Common myeloid progenitor, CD34-positive (primary cell): ENCODE measurements around the gene LAMA3.
A peak's percentile ranks its signal among the peaks of the same experiment; 100 is the strongest.

Experiments used
- CTCF ChIA-PET: fragments of 350-600 bp; sonication (Branson Sonifier 250); formaldehyde crosslinking; loops from one replicate; lab custom pipeline; 2021; ENCODE audit warnings: antibody characterized with exemption; lab: Charles Lee
- POLR2A ChIA-PET: fragments of 350-600 bp; sonication (Branson Sonifier 250); formaldehyde crosslinking; loops from one replicate; lab custom pipeline; 2021; ENCODE audit warnings: antibody characterized with exemption; lab: Charles Lee
- DNase-seq, 3 donors: peaks; one replicate each; pipeline versions ENCODE4 v3.0.0 to v3.0.0-alpha.2; 2013
- H3K27ac ChIP-seq, 2 experiments: 1 replicate in 1 of 2; 2 replicates in 1 of 2; pipeline ENCODE4 v1.7.0; 2013; ENCODE audit warnings: inconsistent platforms in 2 of 2, low read length in 2 of 2, mild to moderate bottlenecking in 2 of 2, low read depth in 1 of 2, moderate library complexity in 1 of 2; ENCODE audit not compliant: severe bottlenecking in 2 of 2, insufficient read depth in 1 of 2, poor library complexity in 1 of 2
- H3K27me3 ChIP-seq, 5 experiments: replicated peaks in 2 of 5; 1 replicate in 3 of 5; 2 replicates in 2 of 5; pipeline versions ENCODE4 v1.6.1 to v1.7.0; 2013; ENCODE audit warnings: low read length in 4 of 5, mild to moderate bottlenecking in 2 of 5, moderate library complexity in 2 of 5, inconsistent platforms in 1 of 5; ENCODE audit not compliant: insufficient read depth in 5 of 5, control insufficient read depth in 4 of 5
- H3K36me3 ChIP-seq, 4 experiments: 1 replicate in 2 of 4; 2 replicates in 2 of 4; pipeline versions ENCODE4 v1.6.1 to v1.7.0; 2013; ENCODE audit warnings: low read length in 3 of 4, control low read depth in 1 of 4, mild to moderate bottlenecking in 1 of 4; ENCODE audit not compliant: control insufficient read depth in 4 of 4, insufficient read depth in 4 of 4
- H3K4me1 ChIP-seq, 4 experiments: 1 replicate in 3 of 4; 2 replicates in 1 of 4; pipeline versions ENCODE4 v1.6.1 to v1.7.1; 2013; ENCODE audit warnings: low read length in 3 of 4, mild to moderate bottlenecking in 3 of 4, control low read depth in 1 of 4, inconsistent platforms in 1 of 4, moderate library complexity in 1 of 4; ENCODE audit not compliant: control insufficient read depth in 4 of 4, insufficient read depth in 4 of 4; ENCODE audit errors: control extremely low read depth in 1 of 4
- H3K4me3 ChIP-seq, 7 experiments: 1 replicate in 4 of 7; 2 replicates in 3 of 7; pipeline versions ENCODE4 v1.5.1 to v1.7.0; 2013; ENCODE audit warnings: mild to moderate bottlenecking in 7 of 7, low read length in 6 of 7, moderate library complexity in 6 of 7, inconsistent platforms in 2 of 7, low read depth in 2 of 7, control low read depth in 1 of 7; ENCODE audit not compliant: insufficient read depth in 4 of 7, control insufficient read depth in 1 of 7; ENCODE audit errors: extremely low read depth in 1 of 7
- H3K9me3 ChIP-seq, 5 experiments: 1 replicate in 4 of 5; 2 replicates in 1 of 5; pipeline versions ENCODE4 v1.6.1 to v1.7.1; 2013; ENCODE audit warnings: low read length in 4 of 5, mild to moderate bottlenecking in 2 of 5, inconsistent platforms in 1 of 5, low read depth in 1 of 5, moderate library complexity in 1 of 5; ENCODE audit not compliant: control insufficient read depth in 4 of 5, insufficient read depth in 2 of 5; ENCODE audit errors: control extremely low read depth in 1 of 5
- WGBS: methylation state at CpG from one replicate; pipeline ENCODE4 v1.1.5; 2013; ENCODE audit not compliant: insufficient coverage; 5-methylcytosine and 5-hydroxymethylcytosine counted together

The LAMA3 gene

DNA sequence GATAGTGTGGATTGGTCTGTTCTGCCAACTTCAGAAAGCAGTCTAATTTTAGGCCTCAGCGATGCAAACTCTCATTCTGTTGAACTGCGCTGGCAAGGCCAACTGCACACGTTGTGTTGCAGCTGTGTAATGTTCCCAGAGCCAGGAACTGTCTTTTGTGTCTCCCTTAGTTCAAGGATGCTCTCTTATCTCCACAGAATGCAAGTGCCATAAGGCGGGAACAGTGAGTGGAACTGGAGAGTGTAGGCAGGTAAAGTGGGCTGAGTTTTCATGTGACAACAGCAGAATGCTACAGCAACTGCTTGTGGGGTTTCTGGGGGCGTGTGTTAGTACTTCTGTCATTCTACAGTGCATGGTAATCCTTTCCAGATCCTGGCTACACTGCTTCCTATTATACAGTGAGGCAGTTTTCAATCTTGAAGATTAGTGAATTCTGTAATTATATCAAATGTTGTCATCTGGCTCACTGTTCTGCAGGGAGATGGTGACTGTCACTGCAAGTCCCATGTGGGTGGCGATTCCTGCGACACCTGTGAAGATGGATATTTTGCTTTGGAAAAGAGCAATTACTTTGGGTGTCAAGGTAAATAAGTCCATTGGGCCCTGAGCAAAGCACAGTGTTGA lies 125.8 kb downstream of the LAMA3 start:
- POLR2A ChIA-PET: no interaction called here
- WGBS: 98% methylated on average over 6 of the region's 7 CpGs
- DNase-seq: no peak
- Histone ChIP-seq H3K9me3 (no peaks in the 10 kb centered on the region), H3K27me3 (no peaks in the 10 kb centered on the region), H3K27ac (no peak overlapping the region), H3K4me1 (peaks cover 0 to 11% (median 3%) of the 10 kb centered on the region in 4 experiments), H3K4me3 (no peak overlapping the region), H3K36me3 (no peaks in the 10 kb centered on the region)
- CTCF ChIA-PET: interaction anchor here (0.8 to 4.6 kb wide), 9 partner anchors 9 to 305 kb away, joined by 3 to 18 read pairs (median 4); no protein-coding TSS in a partner anchor

GRCh38 chr18:23816021-23816420 lies 126.8 kb downstream of the LAMA3 start:
- no peaks in the 10 kb centered on the region for H3K9me3 ChIP-seq
- no peak overlapping the region for H3K27ac ChIP-seq
- peaks cover 0 to 5% (median 1%) of the 10 kb centered on the region in 4 experiments for H3K4me1 ChIP-seq
- H3K27me3 ChIP-seq: no peaks in the 10 kb centered on the region
- no peak overlapping the region for H3K4me3 ChIP-seq
- CTCF ChIA-PET: no interaction called here
- POLR2A ChIA-PET: no interaction called here
- WGBS: 97% methylated on average over 4 of the region's 6 CpGs
- DNase-seq: no peak
- H3K36me3 ChIP-seq: no peaks in the 10 kb centered on the region

DNA sequence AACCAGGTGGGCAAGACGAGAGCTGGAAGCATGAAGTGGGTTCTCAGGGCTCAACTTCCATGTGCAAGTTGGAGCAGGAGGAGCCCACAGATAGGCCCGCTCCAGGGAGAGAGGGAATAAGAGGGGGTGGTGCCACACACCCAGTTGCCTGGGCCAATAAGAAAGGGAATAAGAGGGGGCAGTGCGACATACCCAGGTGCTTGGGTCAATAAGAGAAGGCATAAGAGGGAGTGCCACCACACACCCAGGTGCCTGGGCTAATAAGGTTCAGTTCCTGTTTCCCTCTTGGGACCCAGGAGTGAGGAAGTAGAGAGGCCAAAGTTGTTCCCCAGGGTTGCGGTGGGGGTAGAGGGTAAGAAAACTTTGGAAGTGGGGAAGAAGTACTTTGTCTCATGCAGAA lies 127.5 kb downstream of the LAMA3 start:
- Histone ChIP-seq H3K4me1 (peaks cover 0 to 5% (median 0%) of the 10 kb centered on the region in 4 experiments), H3K27me3 (peaks cover 0 to 2% (median 0%) of the 10 kb centered on the region in 5 experiments), H3K4me3 (no peak overlapping the region), H3K36me3 (no peaks in the 10 kb centered on the region), H3K9me3 (no peaks in the 10 kb centered on the region), H3K27ac (no peak overlapping the region)
- POLR2A ChIA-PET: no interaction called here
- 92% methylated on average over 4 of the region's 4 CpGs for WGBS
- CTCF ChIA-PET: interaction anchor here (0.6 kb wide), 1 partner anchor 68 kb away, joined by 3 read pairs; no protein-coding TSS in a partner anchor
- peak in 1 of 3 donors; percentile 11 for DNase-seq

- H3K36me3 ChIP-seq: no peaks in the 10 kb centered on the region
- ChIA-PET POLR2A (no interaction called here), CTCF (no interaction called here)
- peaks cover 0 to 4% (median 0%) of the 10 kb centered on the region in 5 experiments for H3K27me3 ChIP-seq
- no CpG with 5 or more reads among the region's 1 CpG for WGBS
- DNase-seq: no peak
- no peak overlapping the region for H3K27ac ChIP-seq
- no peak overlapping the region for H3K4me3 ChIP-seq
- H3K4me1 ChIP-seq: peaks cover 0 to 5% (median 0%) of the 10 kb centered on the region in 4 experiments
- H3K9me3 ChIP-seq: no peaks in the 10 kb centered on the region
Observed at GRCh38 chr18:23819001-23819400, 129.7 kb downstream of the LAMA3 start.

GRCh38 chr18:23822590-23823385 lies 133.5 kb downstream of the LAMA3 start:
- WGBS: 86% methylated on average over 7 of the region's 10 CpGs

GRCh38 chr18:23824240-23824639 lies 135.0 kb downstream of the LAMA3 start:
- CTCF ChIA-PET: interaction anchor here (0.6 to 3.9 kb wide), 9 partner anchors 11 to 314 kb away, joined by 3 to 20 read pairs (median 4); no protein-coding TSS in a partner anchor
- DNase-seq: peak; percentile 42 to 56 (median 55)
- H3K27ac ChIP-seq: no peak overlapping the region

More at GRCh38 chr18:23822590-23823385, 133.5 kb downstream of the LAMA3 start:
- H3K36me3 ChIP-seq: no peaks in the 10 kb centered on the region
- peaks cover 20 to 36% (median 29%) of the 10 kb centered on the region in 4 experiments for H3K4me1 ChIP-seq
- ChIA-PET POLR2A (no interaction called here), CTCF (interaction anchor here (2.2 to 3.9 kb wide), 3 partner anchors 9 to 294 kb away, joined by 6 to 17 read pairs (median 9); no protein-coding TSS in a partner anchor)
- no peak for DNase-seq
- no peak overlapping the region for H3K4me3 ChIP-seq
- no peaks in the 10 kb centered on the region for H3K9me3 ChIP-seq
- H3K27ac ChIP-seq: no peak overlapping the region
- peaks cover 0 to 4% (median 0%) of the 10 kb centered on the region in 5 experiments for H3K27me3 ChIP-seq

More at GRCh38 chr18:23824240-23824639, 135.0 kb downstream of the LAMA3 start:
- Histone ChIP-seq H3K4me3 (no peak overlapping the region), H3K36me3 (no peaks in the 10 kb centered on the region), H3K4me1 (peaks cover 20 to 50% (median 36%) of the 10 kb centered on the region in 4 experiments), H3K27me3 (peaks cover 0 to 4% (median 0%) of the 10 kb centered on the region in 5 experiments), H3K9me3 (no peaks in the 10 kb centered on the region)
- no CpG with 5 or more reads among the region's 2 CpGs for WGBS
- POLR2A ChIA-PET: no interaction called here
